Measurements from ENCODE around the gene HIBADH. TPM values are rescaled to one million over a fixed set of nuclear protein-coding genes. Genes with fewer than 3 reads are reported as not detected.

The HIBADH gene
- total RNA-seq, 1 donor from 2014 or later: 15.4 TPM

GRCh38 chr7:27697861-27698430 lies 35.3 kb upstream of the HIBADH start:
- Mint-ChIP-seq H3K4me3 (ENCODE audit: unreplicated experiment) (no peak overlapping the region), H3K36me3 (ENCODE audit: low read depth, unreplicated experiment) (no peaks in the 10 kb centered on the region), H3K4me1 (ENCODE audit: unreplicated experiment) (peaks cover 4% of the 10 kb centered on the region), H3K27me3 (ENCODE audit: unreplicated experiment) (peaks cover 2% of the 10 kb centered on the region), H3K9me3 (ENCODE audit: unreplicated experiment) (no peaks in the 10 kb centered on the region), H3K27ac (ENCODE audit: unreplicated experiment) (no peak overlapping the region)
- no peak for DNase-seq (ENCODE audit: low spot score)
- TF ChIP-seq CTCF (IDR thresholded peaks at IDR 0.05; ENCODE audit: unreplicated experiment): no peak

- peaks cover 2% of the 10 kb centered on the region for H3K27me3 Mint-ChIP-seq (ENCODE audit: unreplicated experiment)
- no peak for TF ChIP-seq CTCF (IDR thresholded peaks at IDR 0.05; ENCODE audit: unreplicated experiment)
- H3K4me3 Mint-ChIP-seq (ENCODE audit: unreplicated experiment): no peak overlapping the region
- no peaks in the 10 kb centered on the region for H3K9me3 Mint-ChIP-seq (ENCODE audit: unreplicated experiment)
- peaks cover 4% of the 10 kb centered on the region for H3K4me1 Mint-ChIP-seq (ENCODE audit: unreplicated experiment)
- no peaks in the 10 kb centered on the region for H3K36me3 Mint-ChIP-seq (ENCODE audit: low read depth, unreplicated experiment)
- no peak overlapping the region for H3K27ac Mint-ChIP-seq (ENCODE audit: unreplicated experiment)
- DNase-seq (ENCODE audit: low spot score): no peak
These were observed 32.4 kb upstream of the HIBADH start for GRCh38 chr7:27695096-27695495.

- Mint-ChIP-seq H3K36me3 (ENCODE audit: low read depth, unreplicated experiment) (no peaks in the 10 kb centered on the region), H3K27me3 (ENCODE audit: unreplicated experiment) (peaks cover 2% of the 10 kb centered on the region), H3K4me3 (ENCODE audit: unreplicated experiment) (no peak overlapping the region), H3K4me1 (ENCODE audit: unreplicated experiment) (peaks cover 4% of the 10 kb centered on the region), H3K9me3 (ENCODE audit: unreplicated experiment) (no peaks in the 10 kb centered on the region), H3K27ac (ENCODE audit: unreplicated experiment) (no peak overlapping the region)
- TF ChIP-seq CTCF (IDR thresholded peaks at IDR 0.05; ENCODE audit: unreplicated experiment): no peak
- no peak for DNase-seq (ENCODE audit: low spot score)
These were observed 31.1 kb upstream of the HIBADH start for GRCh38 chr7:27693794-27694193.

GRCh38 chr7:27690649-27691048 lies 28.0 kb upstream of the HIBADH start:
- H3K27me3 Mint-ChIP-seq (ENCODE audit: unreplicated experiment): no peaks in the 10 kb centered on the region
- H3K4me1 Mint-ChIP-seq (ENCODE audit: unreplicated experiment): no peaks in the 10 kb centered on the region
- DNase-seq (ENCODE audit: low spot score): no peak
- no peaks in the 10 kb centered on the region for H3K9me3 Mint-ChIP-seq (ENCODE audit: unreplicated experiment)
- no peak overlapping the region for H3K4me3 Mint-ChIP-seq (ENCODE audit: unreplicated experiment)
- TF ChIP-seq CTCF (IDR thresholded peaks at IDR 0.05; ENCODE audit: unreplicated experiment): no peak
- H3K27ac Mint-ChIP-seq (ENCODE audit: unreplicated experiment): no peak overlapping the region
- no peaks in the 10 kb centered on the region for H3K36me3 Mint-ChIP-seq (ENCODE audit: low read depth, unreplicated experiment)

- DNase-seq (ENCODE audit: low spot score): peak; percentile 16
- H3K4me3 Mint-ChIP-seq (ENCODE audit: unreplicated experiment): no peak overlapping the region
- no peaks in the 10 kb centered on the region for H3K36me3 Mint-ChIP-seq (ENCODE audit: low read depth, unreplicated experiment)
- no peaks in the 10 kb centered on the region for H3K9me3 Mint-ChIP-seq (ENCODE audit: unreplicated experiment)
- no peaks in the 10 kb centered on the region for H3K27me3 Mint-ChIP-seq (ENCODE audit: unreplicated experiment)
- TF ChIP-seq CTCF (IDR thresholded peaks at IDR 0.05; ENCODE audit: unreplicated experiment): no peak
- no peak overlapping the region for H3K27ac Mint-ChIP-seq (ENCODE audit: unreplicated experiment)
- H3K4me1 Mint-ChIP-seq (ENCODE audit: unreplicated experiment): no peaks in the 10 kb centered on the region
These were observed 27.0 kb upstream of the HIBADH start for GRCh38 chr7:27689591-27690164.

Measured in endothelial cell (in vitro differentiated cells).